Muscle layer of duodenum (tissue), 2 donors: ENCODE measurements around the gene CAMSAP1.
"Not testable (repeated sequence)": the region's sequence is repeated elsewhere in the genome, so short reads cannot be mapped to it uniquely, and the experiment has no call there.

Experiments
- H3K27ac ChIP-seq: one replicate; pipeline ENCODE4 v1.7.0; 2013; ENCODE audit warnings: mild to moderate bottlenecking, low read length
- H3K27me3 ChIP-seq: one replicate; pipeline ENCODE4 v1.7.0; 2013; ENCODE audit warnings: low read depth, mild to moderate bottlenecking, control low read depth, low read length
- H3K36me3 ChIP-seq, 2 donors: one replicate each; pipeline ENCODE4 v1.7.0; 2013; ENCODE audit warnings: low read length in 2 of 2, control low read depth in 1 of 2, mild to moderate bottlenecking in 1 of 2; ENCODE audit not compliant: insufficient read depth in 2 of 2, control insufficient read depth in 1 of 2
- H3K4me1 ChIP-seq, 2 donors: one replicate each; pipeline ENCODE4 v1.7.0; 2013; ENCODE audit warnings: low read length in 2 of 2, mild to moderate bottlenecking in 2 of 2, control low read depth in 1 of 2, moderate library complexity in 1 of 2; ENCODE audit not compliant: insufficient read depth in 2 of 2, control insufficient read depth in 1 of 2
- H3K4me3 ChIP-seq, 2 donors: one replicate each; pipeline ENCODE4 v1.7.0; 2013; ENCODE audit warnings: low read length in 2 of 2, low read depth in 1 of 2, mild to moderate bottlenecking in 1 of 2
- H3K9me3 ChIP-seq, 2 donors: one replicate each; pipeline ENCODE4 v1.7.0; 2013; ENCODE audit warnings: low read length in 2 of 2, control low read depth in 1 of 2, mild to moderate bottlenecking in 1 of 2; ENCODE audit not compliant: control insufficient read depth in 1 of 2
- donor health status: healthy.

Gene CAMSAP1

GRCh38 chr9:135926402-135927194, 19.3 kb upstream of the CAMSAP1 start:
- H3K36me3 ChIP-seq: peaks cover 0 to 25% of the 10 kb centered on the region in 2 donors
- H3K27ac ChIP-seq: no peak overlapping the region
- H3K4me1 ChIP-seq: no peaks in the 10 kb centered on the region
- no peaks in the 10 kb centered on the region for H3K9me3 ChIP-seq
- H3K27me3 ChIP-seq: no peaks in the 10 kb centered on the region
- H3K4me3 ChIP-seq: no peak overlapping the region

GRCh38 chr9:135925496-135926133, 18.3 kb upstream of the CAMSAP1 start:
- Histone ChIP-seq H3K36me3 (peaks cover 0 to 15% of the 10 kb centered on the region in 2 donors), H3K9me3 (no peaks in the 10 kb centered on the region), H3K27ac (no peak overlapping the region), H3K4me3 (no peak overlapping the region), H3K4me1 (no peaks in the 10 kb centered on the region), H3K27me3 (no peaks in the 10 kb centered on the region)

GRCh38 chr9:135924628-135925338, 17.4 kb upstream of the CAMSAP1 start:
- Histone ChIP-seq H3K27me3 (no peaks in the 10 kb centered on the region), H3K4me3 (no peak overlapping the region), H3K9me3 (no peaks in the 10 kb centered on the region), H3K36me3 (peaks cover 0 to 6% of the 10 kb centered on the region in 2 donors), H3K4me1 (no peaks in the 10 kb centered on the region), H3K27ac (no peak overlapping the region)

- Histone ChIP-seq H3K36me3 (peaks cover 0 to 4% of the 10 kb centered on the region in 2 donors), H3K27ac (no peak overlapping the region), H3K4me1 (no peaks in the 10 kb centered on the region), H3K27me3 (no peaks in the 10 kb centered on the region), H3K4me3 (no peak overlapping the region), H3K9me3 (peaks cover 0 to 10% of the 10 kb centered on the region in 2 donors)
Measured at GRCh38 chr9:135923508-135923907, 16.2 kb upstream of the CAMSAP1 start.

GRCh38 chr9:135921749-135922310, 14.5 kb upstream of the CAMSAP1 start:
- H3K27me3 ChIP-seq: no peaks in the 10 kb centered on the region
- peaks cover 0 to 4% of the 10 kb centered on the region in 2 donors for H3K36me3 ChIP-seq
- no peaks in the 10 kb centered on the region for H3K4me1 ChIP-seq
- H3K4me3 ChIP-seq: no peak overlapping the region
- H3K9me3 ChIP-seq: peaks cover 0 to 22% of the 10 kb centered on the region in 2 donors
- H3K27ac ChIP-seq: no peak overlapping the region

- Histone ChIP-seq H3K4me1 (no peaks in the 10 kb centered on the region), H3K27ac (no peak overlapping the region), H3K4me3 (no peak overlapping the region), H3K36me3 (peaks cover under 1 to 3% of the 10 kb centered on the region in 2 donors), H3K9me3 (peaks cover 0 to 22% of the 10 kb centered on the region in 2 donors), H3K27me3 (no peaks in the 10 kb centered on the region)
Measured at GRCh38 chr9:135920973-135921585, 13.7 kb upstream of the CAMSAP1 start.

GRCh38 chr9:135920256-135920930, 13.0 kb upstream of the CAMSAP1 start:
- Histone ChIP-seq H3K9me3 (peaks cover under 1 to 23% of the 10 kb centered on the region in 2 donors), H3K4me1 (no peaks in the 10 kb centered on the region), H3K27me3 (no peaks in the 10 kb centered on the region), H3K36me3 (peaks cover 7 to 10% of the 10 kb centered on the region in 2 donors), H3K27ac (no peak overlapping the region), H3K4me3 (no peak overlapping the region)

- peaks cover 7 to 33% of the 10 kb centered on the region in 2 donors for H3K9me3 ChIP-seq
- H3K4me1 ChIP-seq: no peaks in the 10 kb centered on the region
Measured at GRCh38 chr9:135919318-135919890, 12.1 kb upstream of the CAMSAP1 start.

GRCh38 chr9:135916227-135916626, 8.9 kb upstream of the CAMSAP1 start:
- not testable (repeated sequence) for H3K27ac ChIP-seq, H3K27me3 ChIP-seq, H3K4me1 ChIP-seq, H3K4me3 ChIP-seq
- Histone ChIP-seq H3K36me3 (peaks cover 17 to 47% of the 10 kb centered on the region in 2 donors), H3K9me3 (peaks cover 13 to 40% of the 10 kb centered on the region in 2 donors)

More at GRCh38 chr9:135919318-135919890, 12.1 kb upstream of the CAMSAP1 start:
- Histone ChIP-seq H3K36me3 (peaks cover 17 to 19% of the 10 kb centered on the region in 2 donors), H3K4me3 (no peak overlapping the region), H3K27me3 (no peaks in the 10 kb centered on the region), H3K27ac (no peak overlapping the region)

GRCh38 chr9:135914921-135915320, 7.6 kb upstream of the CAMSAP1 start:
- Histone ChIP-seq H3K9me3 (peaks cover 13 to 40% of the 10 kb centered on the region in 2 donors), H3K27me3 (no peaks in the 10 kb centered on the region), H3K4me3 (peak overlapping the region in 1 of 2 donors; percentile 33), H3K27ac (no peak overlapping the region), H3K36me3 (peaks cover 17 to 53% of the 10 kb centered on the region in 2 donors), H3K4me1 (peaks cover 0 to under 1% of the 10 kb centered on the region in 2 donors)
